Measurements from ENCODE around the gene MCAT.

Gene MCAT

DNA sequence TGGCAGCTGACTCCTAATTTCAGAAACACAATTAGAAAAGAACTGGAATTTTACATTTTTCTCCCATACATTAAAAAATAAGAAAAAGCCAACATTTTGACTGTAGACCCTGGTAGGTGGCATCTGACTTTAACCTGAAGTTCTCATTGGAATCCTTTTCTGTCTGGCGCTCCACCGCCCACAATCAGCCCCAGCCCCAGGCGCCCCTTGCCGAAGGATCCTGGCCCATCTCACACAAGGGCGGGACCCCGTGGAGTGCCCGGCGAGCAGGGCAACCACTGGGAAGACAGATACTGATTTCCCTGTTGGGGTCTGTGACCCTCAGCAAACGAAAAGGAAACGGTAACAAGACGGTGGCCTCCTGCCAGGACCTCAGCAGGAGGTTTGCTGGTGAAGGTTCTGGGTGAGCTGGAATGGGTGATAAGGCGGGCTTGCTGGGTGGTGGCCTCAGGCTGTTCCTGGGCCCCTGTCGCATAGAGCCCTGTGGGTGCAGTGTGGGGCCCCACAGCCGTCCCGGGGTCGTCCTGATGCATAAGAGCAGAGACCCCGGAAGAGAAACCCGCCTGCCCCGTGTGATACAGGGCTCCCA lies 23.9 kb upstream of the MCAT start:
- Histone ChIP-seq H3K36me3 (ENCODE audit: control insufficient read depth in 4 of 4, insufficient read depth in 4 of 4, low read length in 3 of 4) (peaks cover 5 to 64% (median 44%) of the 10 kb centered on the region in 4 experiments), H3K9me3 (ENCODE audit: control extremely low read depth in 1 of 5, control insufficient read depth in 4 of 5, insufficient read depth in 2 of 5, low read depth in 1 of 5, low read length in 4 of 5) (no peaks in the 10 kb centered on the region), H3K27me3 (replicated peaks in 2 of 5; ENCODE audit: control insufficient read depth in 4 of 5, insufficient read depth in 5 of 5, low read length in 4 of 5) (no peaks in the 10 kb centered on the region), H3K4me1 (ENCODE audit: control extremely low read depth in 1 of 4, control insufficient read depth in 4 of 4, insufficient read depth in 4 of 4, low read length in 3 of 4) (peaks cover 0 to 35% (median 33%) of the 10 kb centered on the region in 4 experiments), H3K27ac (ENCODE audit: insufficient read depth in 1 of 2, low read depth in 1 of 2, low read length in 2 of 2, poor library complexity in 1 of 2, severe bottlenecking in 2 of 2) (no peak overlapping the region), H3K4me3 (ENCODE audit: control insufficient read depth in 1 of 7, extremely low read depth in 1 of 7, insufficient read depth in 4 of 7, low read depth in 2 of 7, low read length in 6 of 7) (no peak overlapping the region)
- DNase-seq: no peak
- WGBS (ENCODE audit: insufficient coverage): 94% methylated on average over 17 of the region's 19 CpGs
- ChIA-PET CTCF (no interaction called here), POLR2A (no interaction called here)

DNA sequence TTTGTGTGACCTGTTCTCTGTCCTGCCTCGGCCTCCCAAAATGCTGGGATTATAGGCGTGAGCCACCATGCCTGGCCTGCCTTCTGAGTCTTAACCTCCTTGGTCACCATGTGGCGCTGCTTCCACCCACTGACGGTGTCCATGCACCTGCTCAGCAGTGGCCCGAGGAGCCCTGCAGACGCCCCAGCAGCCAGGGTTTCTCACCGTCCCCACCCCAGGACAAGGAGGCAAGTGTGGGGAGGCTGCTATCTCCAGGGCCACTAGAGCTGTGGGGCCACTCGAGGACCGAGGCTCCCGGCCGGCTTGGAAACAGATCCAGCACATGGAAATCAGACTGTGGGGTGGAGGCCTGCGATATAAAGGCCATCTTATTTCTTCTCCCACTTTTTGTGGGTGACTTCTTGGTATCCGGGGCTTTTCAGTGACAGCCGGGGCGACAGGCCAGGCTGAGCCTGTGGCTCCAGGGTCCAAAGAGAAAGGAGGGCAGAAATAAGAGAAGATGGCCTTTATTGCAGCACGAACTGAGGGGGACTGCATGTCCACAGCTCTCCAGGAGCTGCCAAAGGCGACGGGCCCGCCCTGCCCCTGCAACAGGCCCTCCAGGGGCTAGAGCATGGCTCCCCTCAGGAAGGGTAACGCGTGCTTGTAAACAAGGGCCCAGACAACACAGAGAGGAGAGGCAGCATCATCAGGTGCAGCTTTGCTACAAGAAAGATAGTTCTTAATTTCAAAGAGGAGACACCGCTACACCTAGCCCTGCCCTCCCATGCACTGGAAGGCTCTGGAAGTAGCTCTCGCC lies 23.1 kb upstream of the MCAT start:
- Histone ChIP-seq H3K27ac (ENCODE audit: insufficient read depth in 1 of 2, low read depth in 1 of 2, low read length in 2 of 2, poor library complexity in 1 of 2, severe bottlenecking in 2 of 2) (no peak overlapping the region), H3K36me3 (ENCODE audit: control insufficient read depth in 4 of 4, insufficient read depth in 4 of 4, low read length in 3 of 4) (peaks cover under 1 to 56% (median 36%) of the 10 kb centered on the region in 4 experiments), H3K9me3 (ENCODE audit: control extremely low read depth in 1 of 5, control insufficient read depth in 4 of 5, insufficient read depth in 2 of 5, low read depth in 1 of 5, low read length in 4 of 5) (no peaks in the 10 kb centered on the region), H3K4me1 (ENCODE audit: control extremely low read depth in 1 of 4, control insufficient read depth in 4 of 4, insufficient read depth in 4 of 4, low read length in 3 of 4) (peaks cover 0 to 32% (median 30%) of the 10 kb centered on the region in 4 experiments), H3K4me3 (ENCODE audit: control insufficient read depth in 1 of 7, extremely low read depth in 1 of 7, insufficient read depth in 4 of 7, low read depth in 2 of 7, low read length in 6 of 7) (no peak overlapping the region), H3K27me3 (replicated peaks in 2 of 5; ENCODE audit: control insufficient read depth in 4 of 5, insufficient read depth in 5 of 5, low read length in 4 of 5) (no peaks in the 10 kb centered on the region)
- no peak for DNase-seq
- ChIA-PET CTCF (interaction anchor here (0.6 to 1.5 kb wide), 2 partner anchors 18 to 285 kb away, joined by 3 to 6 read pairs; no protein-coding TSS in a partner anchor), POLR2A (no interaction called here)
- WGBS (ENCODE audit: insufficient coverage): 86% methylated on average over 18 of the region's 23 CpGs

- H3K9me3 ChIP-seq (ENCODE audit: control extremely low read depth in 1 of 5, control insufficient read depth in 4 of 5, insufficient read depth in 2 of 5, low read depth in 1 of 5, low read length in 4 of 5): no peaks in the 10 kb centered on the region
- no peaks in the 10 kb centered on the region for H3K27me3 ChIP-seq (replicated peaks in 2 of 5; ENCODE audit: control insufficient read depth in 4 of 5, insufficient read depth in 5 of 5, low read length in 4 of 5)
- no peak for DNase-seq
- no peak overlapping the region for H3K27ac ChIP-seq (ENCODE audit: insufficient read depth in 1 of 2, low read depth in 1 of 2, low read length in 2 of 2, poor library complexity in 1 of 2, severe bottlenecking in 2 of 2)
- H3K4me1 ChIP-seq (ENCODE audit: control extremely low read depth in 1 of 4, control insufficient read depth in 4 of 4, insufficient read depth in 4 of 4, low read length in 3 of 4): peaks cover 0 to 27% (median 24%) of the 10 kb centered on the region in 4 experiments
- CTCF ChIA-PET: interaction anchor here (0.5 to 2.1 kb wide), 7 partner anchors 13 to 310 kb away, joined by 3 to 6 read pairs (median 5); partner anchors contain the start of genes TSPO and TTLL12
- peaks cover 0 to 56% (median 34%) of the 10 kb centered on the region in 4 experiments for H3K36me3 ChIP-seq (ENCODE audit: control insufficient read depth in 4 of 4, insufficient read depth in 4 of 4, low read length in 3 of 4)
- POLR2A ChIA-PET: interaction anchor here (0.8 kb wide), 1 partner anchor 17 kb away, joined by 3 read pairs; no protein-coding TSS in a partner anchor
- WGBS (ENCODE audit: insufficient coverage): 50% methylated on average over 15 of the region's 16 CpGs
- no peak overlapping the region for H3K4me3 ChIP-seq (ENCODE audit: control insufficient read depth in 1 of 7, extremely low read depth in 1 of 7, insufficient read depth in 4 of 7, low read depth in 2 of 7, low read length in 6 of 7)
These were observed 21.4 kb upstream of the MCAT start for GRCh38 chr22:43164636-43165035.

- Histone ChIP-seq H3K9me3 (ENCODE audit: control extremely low read depth in 1 of 5, control insufficient read depth in 4 of 5, insufficient read depth in 2 of 5, low read depth in 1 of 5, low read length in 4 of 5) (no peaks in the 10 kb centered on the region), H3K4me3 (ENCODE audit: control insufficient read depth in 1 of 7, extremely low read depth in 1 of 7, insufficient read depth in 4 of 7, low read depth in 2 of 7, low read length in 6 of 7) (no peak overlapping the region), H3K36me3 (ENCODE audit: control insufficient read depth in 4 of 4, insufficient read depth in 4 of 4, low read length in 3 of 4) (peaks cover 0 to 47% (median 28%) of the 10 kb centered on the region in 4 experiments), H3K4me1 (ENCODE audit: control extremely low read depth in 1 of 4, control insufficient read depth in 4 of 4, insufficient read depth in 4 of 4, low read length in 3 of 4) (peaks cover 0 to 27% (median 22%) of the 10 kb centered on the region in 4 experiments), H3K27ac (ENCODE audit: insufficient read depth in 1 of 2, low read depth in 1 of 2, low read length in 2 of 2, poor library complexity in 1 of 2, severe bottlenecking in 2 of 2) (no peak overlapping the region), H3K27me3 (replicated peaks in 2 of 5; ENCODE audit: control insufficient read depth in 4 of 5, insufficient read depth in 5 of 5, low read length in 4 of 5) (no peaks in the 10 kb centered on the region)
- no peak for DNase-seq
- POLR2A ChIA-PET: no interaction called here
- CTCF ChIA-PET: interaction anchor here (1.0 to 2.1 kb wide), 4 partner anchors 9 to 24 kb away, joined by 3 to 6 read pairs (median 4); no protein-coding TSS in a partner anchor
- 88% methylated on average over 14 of the region's 18 CpGs for WGBS (ENCODE audit: insufficient coverage)
These were observed 20.1 kb upstream of the MCAT start for GRCh38 chr22:43163241-43163795.

- H3K9me3 ChIP-seq (ENCODE audit: control extremely low read depth in 1 of 5, control insufficient read depth in 4 of 5, insufficient read depth in 2 of 5, low read depth in 1 of 5, low read length in 4 of 5): no peaks in the 10 kb centered on the region
- 94% methylated on average over 24 of the region's 24 CpGs for WGBS (ENCODE audit: insufficient coverage)
- ChIA-PET CTCF (interaction anchor here (1.1 to 2.4 kb wide), 5 partner anchors 10 to 68 kb away, joined by 3 to 6 read pairs (median 4); no protein-coding TSS in a partner anchor), POLR2A (interaction anchor here (0.6 kb wide), 1 partner anchor 20 kb away, joined by 5 read pairs; no protein-coding TSS in a partner anchor)
- H3K36me3 ChIP-seq (ENCODE audit: control insufficient read depth in 4 of 4, insufficient read depth in 4 of 4, low read length in 3 of 4): peaks cover 0 to 40% (median 24%) of the 10 kb centered on the region in 4 experiments
- H3K4me1 ChIP-seq (ENCODE audit: control extremely low read depth in 1 of 4, control insufficient read depth in 4 of 4, insufficient read depth in 4 of 4, low read length in 3 of 4): peaks cover 0 to 27% (median 21%) of the 10 kb centered on the region in 4 experiments
- H3K27me3 ChIP-seq (replicated peaks in 2 of 5; ENCODE audit: control insufficient read depth in 4 of 5, insufficient read depth in 5 of 5, low read length in 4 of 5): no peaks in the 10 kb centered on the region
- no peak for DNase-seq
- H3K4me3 ChIP-seq (ENCODE audit: control insufficient read depth in 1 of 7, extremely low read depth in 1 of 7, insufficient read depth in 4 of 7, low read depth in 2 of 7, low read length in 6 of 7): no peak overlapping the region
- no peak overlapping the region for H3K27ac ChIP-seq (ENCODE audit: insufficient read depth in 1 of 2, low read depth in 1 of 2, low read length in 2 of 2, poor library complexity in 1 of 2, severe bottlenecking in 2 of 2)
These were observed 19.4 kb upstream of the MCAT start for GRCh38 chr22:43162412-43163150.

- Histone ChIP-seq H3K36me3 (ENCODE audit: control insufficient read depth in 4 of 4, insufficient read depth in 4 of 4, low read length in 3 of 4) (peaks cover 0 to 32% (median 22%) of the 10 kb centered on the region in 4 experiments), H3K27me3 (replicated peaks in 2 of 5; ENCODE audit: control insufficient read depth in 4 of 5, insufficient read depth in 5 of 5, low read length in 4 of 5) (no peaks in the 10 kb centered on the region), H3K9me3 (ENCODE audit: control extremely low read depth in 1 of 5, control insufficient read depth in 4 of 5, insufficient read depth in 2 of 5, low read depth in 1 of 5, low read length in 4 of 5) (no peaks in the 10 kb centered on the region), H3K4me1 (ENCODE audit: control extremely low read depth in 1 of 4, control insufficient read depth in 4 of 4, insufficient read depth in 4 of 4, low read length in 3 of 4) (peaks cover 0 to 33% (median 24%) of the 10 kb centered on the region in 4 experiments), H3K27ac (ENCODE audit: insufficient read depth in 1 of 2, low read depth in 1 of 2, low read length in 2 of 2, poor library complexity in 1 of 2, severe bottlenecking in 2 of 2) (no peak overlapping the region), H3K4me3 (ENCODE audit: control insufficient read depth in 1 of 7, extremely low read depth in 1 of 7, insufficient read depth in 4 of 7, low read depth in 2 of 7, low read length in 6 of 7) (no peak overlapping the region)
- ChIA-PET CTCF (interaction anchor here (2.4 kb wide), 1 partner anchor 70 kb away, joined by 5 read pairs; no protein-coding TSS in a partner anchor), POLR2A (no interaction called here)
- over 99% methylated on average over 6 of the region's 8 CpGs for WGBS (ENCODE audit: insufficient coverage)
- DNase-seq: no peak
These were observed 17.4 kb upstream of the MCAT start for GRCh38 chr22:43160497-43161126.
